ENCODE data around the gene C4orf54. TPM values are rescaled to one million over a fixed set of nuclear protein-coding genes. Genes with fewer than 3 reads are reported as not detected.

The C4orf54 gene
- total and polyA plus RNA-seq, 2 of the 8 experiments (the other 6 are each of a cell fraction or from before 2014, with no cell fraction given): not detected

DNA sequence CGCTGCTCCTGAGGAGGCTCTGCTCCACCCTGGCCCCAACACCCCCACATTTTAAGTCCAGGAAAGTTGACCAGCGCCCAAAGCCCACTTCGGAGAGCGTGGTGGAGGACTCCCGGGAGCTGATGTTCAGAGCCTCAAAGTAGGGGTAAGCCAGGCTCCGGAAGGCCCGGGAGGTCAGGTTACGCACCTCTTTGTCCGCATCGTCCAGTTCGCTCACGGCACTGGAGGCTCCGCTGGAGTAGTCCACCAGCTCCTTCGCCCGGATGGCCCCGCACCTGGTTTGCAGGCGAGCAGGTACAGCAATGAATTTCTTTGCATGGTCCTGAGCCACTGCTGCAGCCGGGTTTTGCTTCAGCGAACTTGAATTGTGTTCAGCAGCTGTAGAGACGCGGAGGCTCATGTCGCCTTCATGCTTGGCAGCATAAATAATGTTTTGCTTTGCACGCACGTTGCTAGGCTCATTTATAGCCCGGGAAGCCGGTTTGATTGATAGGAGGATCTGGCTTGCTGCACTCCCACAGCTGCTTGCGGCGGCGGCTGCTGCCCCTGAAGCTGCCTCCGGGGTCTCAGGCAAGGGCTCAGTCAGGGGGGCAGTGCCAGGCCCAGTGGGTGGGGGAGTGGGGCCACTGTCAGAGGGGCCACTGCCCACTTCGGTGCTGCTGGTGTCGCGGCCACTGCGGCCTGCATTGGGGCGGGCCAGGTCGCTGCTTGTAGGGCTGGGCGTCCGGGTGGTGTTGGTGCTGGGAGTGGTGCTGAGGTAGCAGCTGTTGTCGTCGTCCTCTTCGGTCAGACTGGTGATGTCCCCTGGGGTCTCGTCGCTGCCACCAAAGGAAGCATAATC lies 4.8 kb downstream of the C4orf54 start:
- Histone ChIP-seq H3K4ac (replicated peaks; ENCODE audit: insufficient read length, low read depth, low read length) (no peak overlapping the region), H3K23ac (ENCODE audit: insufficient read length) (no peak overlapping the region), H2AK5ac (ENCODE audit: low read depth, low read length) (no peak overlapping the region), H3K79me1 (ENCODE audit: low read depth, low read length) (no peaks in the 10 kb centered on the region), H3K56ac (replicated peaks; ENCODE audit: insufficient read length, low read depth, low read length) (no peak overlapping the region), H2BK20ac (ENCODE audit: low read length) (no peak overlapping the region), H3K36me3 (ENCODE audit: control insufficient read depth in 2 of 4, insufficient read depth in 4 of 4, low read length in 3 of 4) (no peaks in the 10 kb centered on the region), H2AFZ (ENCODE audit: low read length) (no peak overlapping the region), H3K9me3 (ENCODE audit: insufficient read depth in 2 of 2, low read depth in 1 of 2, low read length in 1 of 2) (no peaks in the 10 kb centered on the region), H3K4me1 (replicated peaks in 1 of 4; ENCODE audit: control insufficient read depth in 3 of 4, insufficient read depth in 4 of 4, low read length in 3 of 4) (no peaks in the 10 kb centered on the region; a peak in 1 of 7 replicates), H2BK12ac (ENCODE audit: low read depth, low read length) (no peak overlapping the region), H2BK120ac (replicated peaks; ENCODE audit: low read depth, low read length) (no peak overlapping the region), H4K20me1 (replicated peaks in 1 of 2; ENCODE audit: control insufficient read depth in 1 of 2, insufficient read depth in 2 of 2, low read length in 2 of 2) (no peaks in the 10 kb centered on the region), H3K79me2 (ENCODE audit: control insufficient read depth in 1 of 2, insufficient read depth in 2 of 2, low read length in 2 of 2) (no peaks in the 10 kb centered on the region), H3K27ac (ENCODE audit: low read depth, low read length) (no peak overlapping the region), H3K9ac (replicated peaks in 1 of 4; ENCODE audit: extremely low read depth in 1 of 4, low read depth in 3 of 4, low read length in 3 of 4) (no peak overlapping the region), H3K27me3 (replicated peaks in 1 of 4; ENCODE audit: control insufficient read depth in 3 of 4, extremely low read depth in 1 of 4, insufficient read depth in 3 of 4, low read length in 3 of 4) (peaks cover 0 to 4% (median 0%) of the 10 kb centered on the region in 4 experiments; a peak in 3 of 7 replicates), H2BK15ac (ENCODE audit: low read length) (no peak overlapping the region), H4K91ac (replicated peaks; ENCODE audit: insufficient read length, low read length) (no peak overlapping the region), H4K8ac (ENCODE audit: extremely low read depth, insufficient read depth, low read length) (peak overlapping the region; percentile 43; the same call in 1 of the 2 replicates), H3K23me2 (ENCODE audit: low read depth, low read length) (no peaks in the 10 kb centered on the region), H3K4me2 (ENCODE audit: insufficient read depth in 1 of 2, low read depth in 2 of 2, low read length in 2 of 2) (no peak overlapping the region), H3K4me3 (ENCODE audit: extremely low read depth in 1 of 4, insufficient read depth in 2 of 4, low read depth in 3 of 4, low read length in 4 of 4) (no peak overlapping the region), H4K5ac (ENCODE audit: insufficient read length, low read depth, low read length) (no peak overlapping the region), H3K18ac (ENCODE audit: extremely low read depth, low read length) (no peak overlapping the region), H2BK5ac (ENCODE audit: low read depth, low read length) (no peak overlapping the region), H3K14ac (ENCODE audit: insufficient read length) (no peak overlapping the region)
- ChIA-PET POLR2A (ENCODE audit: partially characterized antibody) (no interaction called here), CTCF (ENCODE audit: partially characterized antibody) (interaction anchor here (1.2 to 1.5 kb wide), 2 partner anchors 9 to 89 kb away, joined by 3 to 4 read pairs; partner anchors contain the start of gene TRMT10A)
- no peak for FAIRE-seq
- no peak for TF ChIP-seq TBP (IDR thresholded peaks at IDR 0.05; ENCODE audit: low read depth, low read length)
- no peak for TF ChIP-seq MAFK (IDR thresholded peaks at IDR 0.05; ENCODE audit: low read depth, low read length)
- TF ChIP-seq, protein P1, sequence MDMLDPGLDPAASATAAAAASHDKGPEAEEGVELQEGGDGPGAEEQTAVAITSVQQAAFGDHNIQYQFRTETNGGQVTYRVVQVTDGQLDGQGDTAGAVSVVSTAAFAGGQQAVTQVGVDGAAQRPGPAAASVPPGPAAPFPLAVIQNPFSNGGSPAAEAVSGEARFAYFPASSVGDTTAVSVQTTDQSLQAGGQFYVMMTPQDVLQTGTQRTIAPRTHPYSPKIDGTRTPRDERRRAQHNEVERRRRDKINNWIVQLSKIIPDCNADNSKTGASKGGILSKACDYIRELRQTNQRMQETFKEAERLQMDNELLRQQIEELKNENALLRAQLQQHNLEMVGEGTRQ (IDR thresholded peaks at IDR 0.05; ENCODE audit: low read length): no peak
- no peak for TF ChIP-seq SP4 (IDR thresholded peaks at IDR 0.05; ENCODE audit: low read length)
- TF ChIP-seq CBX5 (IDR thresholded peaks at IDR 0.05; ENCODE audit: low read depth, low read length): no peak
- TF ChIP-seq JUN (IDR thresholded peaks at IDR 0.05; ENCODE audit: low read depth, low read length): no peak
- no peak for TF ChIP-seq BACH1 (IDR thresholded peaks at IDR 0.05; ENCODE audit: low read length)
- TF ChIP-seq SP1 (IDR thresholded peaks at IDR 0.05; ENCODE audit: low read depth, low read length): no peak
- TF ChIP-seq PHF8 (conservative IDR thresholded peaks at IDR 0.05; ENCODE audit: low read depth, low read length): no peak
- 96% methylated on average over 37 of the region's 43 CpGs; no CpG with 5 or more reads in 1 of the 2 experiments for WGBS, 2 experiments (ENCODE audit: extremely low coverage in 1 of 2, insufficient coverage in 1 of 2, insufficient read length in 1 of 2, insufficient replicate concordance in 2 of 2, low coverage in 1 of 2, low lambda C conversion rate in 2 of 2, missing lambda C conversion rate in 1 of 2)
- no peak for DNase-seq (ENCODE audit: low read depth in 1 of 2, low spot score in 2 of 2)
